Stomach (tissue), 4 donors: ENCODE measurements around the gene ANAPC10.

Experiments used
- EP300 ChIP-seq: sonication (generic); formaldehyde crosslinking; IDR thresholded peaks from one replicate; pipeline ENCODE4 v1.6.1; 2017; ENCODE audit warnings: antibody characterized with exemption
- POLR2A ChIP-seq, 4 donors: fragments of 450-650 bp; IDR thresholded peaks; one replicate each; pipeline ENCODE4 v1.6.1; 2016; ENCODE audit warnings: antibody characterized with exemption in 4 of 4, control low read depth in 2 of 4, mild to moderate bottlenecking in 1 of 4, moderate library complexity in 1 of 4
- POLR2AphosphoS5 ChIP-seq, 3 donors: sonication (generic); formaldehyde crosslinking; IDR thresholded peaks; one replicate each; pipeline ENCODE4 v1.6.1; 2016; ENCODE audit warnings: antibody characterized with exemption in 3 of 3
- TF ChIP-seq, protein P1 (sequence below), 7 experiments: fragments of 450-650 bp in 4 of 7; fragments of 200-600 bp in 3 of 7; sonication (generic) in 3 of 7; IDR thresholded peaks; one replicate each; pipeline ENCODE4 v1.5.1; 2016 to 2019; ENCODE audit warnings: antibody characterized with exemption in 7 of 7, control low read depth in 2 of 7, mild to moderate bottlenecking in 1 of 7

DNA sequence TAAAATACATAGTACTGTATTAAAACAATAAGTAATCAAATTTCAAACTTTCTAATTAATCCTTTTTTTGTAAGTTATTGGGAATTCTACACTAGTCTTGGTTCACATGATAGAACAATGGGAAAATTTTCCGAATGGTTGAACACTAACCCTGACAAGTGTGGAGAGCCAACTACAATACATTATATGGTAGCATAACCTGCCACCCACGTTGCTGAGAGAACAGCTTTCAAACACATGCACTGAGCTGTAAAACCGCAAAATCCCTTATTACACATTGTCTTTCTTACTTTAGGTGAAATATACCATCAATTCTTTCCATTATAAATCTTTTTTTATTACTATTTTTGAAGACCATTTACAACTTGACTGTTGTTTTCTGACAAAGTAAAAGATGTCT, 54.7 kb downstream of the ANAPC10 start:
- TF ChIP-seq, protein P1, sequence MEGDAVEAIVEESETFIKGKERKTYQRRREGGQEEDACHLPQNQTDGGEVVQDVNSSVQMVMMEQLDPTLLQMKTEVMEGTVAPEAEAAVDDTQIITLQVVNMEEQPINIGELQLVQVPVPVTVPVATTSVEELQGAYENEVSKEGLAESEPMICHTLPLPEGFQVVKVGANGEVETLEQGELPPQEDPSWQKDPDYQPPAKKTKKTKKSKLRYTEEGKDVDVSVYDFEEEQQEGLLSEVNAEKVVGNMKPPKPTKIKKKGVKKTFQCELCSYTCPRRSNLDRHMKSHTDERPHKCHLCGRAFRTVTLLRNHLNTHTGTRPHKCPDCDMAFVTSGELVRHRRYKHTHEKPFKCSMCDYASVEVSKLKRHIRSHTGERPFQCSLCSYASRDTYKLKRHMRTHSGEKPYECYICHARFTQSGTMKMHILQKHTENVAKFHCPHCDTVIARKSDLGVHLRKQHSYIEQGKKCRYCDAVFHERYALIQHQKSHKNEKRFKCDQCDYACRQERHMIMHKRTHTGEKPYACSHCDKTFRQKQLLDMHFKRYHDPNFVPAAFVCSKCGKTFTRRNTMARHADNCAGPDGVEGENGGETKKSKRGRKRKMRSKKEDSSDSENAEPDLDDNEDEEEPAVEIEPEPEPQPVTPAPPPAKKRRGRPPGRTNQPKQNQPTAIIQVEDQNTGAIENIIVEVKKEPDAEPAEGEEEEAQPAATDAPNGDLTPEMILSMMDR (IDR thresholded peaks at IDR 0.05) = no peak
- TF ChIP-seq EP300 (no peak), POLR2A (IDR thresholded peaks at IDR 0.05) (no peak), POLR2AphosphoS5 (IDR thresholded peaks at IDR 0.05) (no peak)
